ENCODE results near the gene IL1R2.

The IL1R2 gene

DNA sequence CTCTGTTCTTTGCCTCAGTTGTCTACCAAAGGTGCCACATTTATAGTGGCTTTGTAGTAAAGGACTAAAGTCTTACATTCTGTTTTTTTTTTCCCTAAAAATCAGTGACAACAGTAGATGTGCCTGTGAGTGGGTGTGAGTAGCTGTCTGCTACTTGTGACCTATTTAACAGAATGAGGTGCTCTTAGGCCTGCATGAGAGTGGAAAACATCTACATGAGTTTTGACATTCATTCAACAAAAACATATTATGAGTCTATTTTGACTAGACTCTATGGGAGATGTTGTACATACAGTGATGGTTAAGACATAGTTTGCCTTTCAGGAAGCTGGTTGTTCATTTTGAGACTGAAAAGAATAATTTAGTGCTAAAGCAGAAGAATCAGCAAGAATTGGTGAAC is 36.7 kb downstream of the IL1R2 start:
- TF ChIP-seq, protein P1, sequence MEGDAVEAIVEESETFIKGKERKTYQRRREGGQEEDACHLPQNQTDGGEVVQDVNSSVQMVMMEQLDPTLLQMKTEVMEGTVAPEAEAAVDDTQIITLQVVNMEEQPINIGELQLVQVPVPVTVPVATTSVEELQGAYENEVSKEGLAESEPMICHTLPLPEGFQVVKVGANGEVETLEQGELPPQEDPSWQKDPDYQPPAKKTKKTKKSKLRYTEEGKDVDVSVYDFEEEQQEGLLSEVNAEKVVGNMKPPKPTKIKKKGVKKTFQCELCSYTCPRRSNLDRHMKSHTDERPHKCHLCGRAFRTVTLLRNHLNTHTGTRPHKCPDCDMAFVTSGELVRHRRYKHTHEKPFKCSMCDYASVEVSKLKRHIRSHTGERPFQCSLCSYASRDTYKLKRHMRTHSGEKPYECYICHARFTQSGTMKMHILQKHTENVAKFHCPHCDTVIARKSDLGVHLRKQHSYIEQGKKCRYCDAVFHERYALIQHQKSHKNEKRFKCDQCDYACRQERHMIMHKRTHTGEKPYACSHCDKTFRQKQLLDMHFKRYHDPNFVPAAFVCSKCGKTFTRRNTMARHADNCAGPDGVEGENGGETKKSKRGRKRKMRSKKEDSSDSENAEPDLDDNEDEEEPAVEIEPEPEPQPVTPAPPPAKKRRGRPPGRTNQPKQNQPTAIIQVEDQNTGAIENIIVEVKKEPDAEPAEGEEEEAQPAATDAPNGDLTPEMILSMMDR (IDR thresholded peaks at IDR 0.05; ENCODE audit: borderline replicate concordance, control extremely low read depth, extremely low read depth, insufficient read depth, missing control alignments): no peak
- no peak for DNase-seq (ENCODE audit: low spot score)
- in situ Hi-C loops (cut with MboI; ENCODE audit: low sequenced_read_pairs, unreplicated experiment): loop anchor here (10.0 kb wide), 1 partner anchor 416 kb away; no protein-coding TSS in a partner anchor

DNA sequence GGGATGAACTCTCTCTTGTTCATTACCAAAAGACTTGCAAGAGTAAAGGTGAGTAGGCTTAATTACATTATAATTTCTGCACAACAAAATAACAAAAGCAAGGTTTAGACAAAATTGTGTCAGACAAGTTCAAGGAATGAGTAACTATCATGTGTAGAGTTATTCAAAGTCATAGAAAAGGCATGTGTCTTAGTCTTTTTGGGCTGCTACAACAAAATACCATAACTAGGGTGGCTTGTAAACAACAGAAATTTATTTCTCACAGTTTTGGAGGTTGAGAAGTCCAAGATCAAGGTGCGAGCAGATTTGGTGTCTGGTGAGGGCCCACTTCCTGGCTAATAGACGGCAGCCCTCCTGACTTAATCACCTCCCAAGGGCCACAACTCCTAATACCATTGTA is 37.6 kb downstream of the IL1R2 start:
- in situ Hi-C loops (cut with MboI; ENCODE audit: low sequenced_read_pairs, unreplicated experiment): loop anchor here (10.0 kb wide), 1 partner anchor 415 kb away; no protein-coding TSS in a partner anchor

GRCh38 chr2:102029952-102030351 is 38.2 kb downstream of the IL1R2 start:
- TF ChIP-seq, protein P1 (IDR thresholded peaks at IDR 0.05; ENCODE audit: borderline replicate concordance, control extremely low read depth, extremely low read depth, insufficient read depth, missing control alignments): no peak
- no peak for DNase-seq (ENCODE audit: low spot score)
- in situ Hi-C loops (cut with MboI; ENCODE audit: low sequenced_read_pairs, unreplicated experiment): loop anchor here (10.0 kb wide), 1 partner anchor 415 kb away; no protein-coding TSS in a partner anchor

More for the DNA sequence above, 37.6 kb downstream of the IL1R2 start:
- TF ChIP-seq, protein P1 (IDR thresholded peaks at IDR 0.05; ENCODE audit: borderline replicate concordance, control extremely low read depth, extremely low read depth, insufficient read depth, missing control alignments): no peak
- no peak for DNase-seq (ENCODE audit: low spot score)

- in situ Hi-C loops (cut with MboI; ENCODE audit: low sequenced_read_pairs, unreplicated experiment): no loop called here
- TF ChIP-seq, protein P1 (IDR thresholded peaks at IDR 0.05; ENCODE audit: borderline replicate concordance, control extremely low read depth, extremely low read depth, insufficient read depth, missing control alignments): no peak
- no peak for DNase-seq (ENCODE audit: low spot score)
These were observed 38.7 kb downstream of the IL1R2 start for GRCh38 chr2:102030502-102030854.

DNA sequence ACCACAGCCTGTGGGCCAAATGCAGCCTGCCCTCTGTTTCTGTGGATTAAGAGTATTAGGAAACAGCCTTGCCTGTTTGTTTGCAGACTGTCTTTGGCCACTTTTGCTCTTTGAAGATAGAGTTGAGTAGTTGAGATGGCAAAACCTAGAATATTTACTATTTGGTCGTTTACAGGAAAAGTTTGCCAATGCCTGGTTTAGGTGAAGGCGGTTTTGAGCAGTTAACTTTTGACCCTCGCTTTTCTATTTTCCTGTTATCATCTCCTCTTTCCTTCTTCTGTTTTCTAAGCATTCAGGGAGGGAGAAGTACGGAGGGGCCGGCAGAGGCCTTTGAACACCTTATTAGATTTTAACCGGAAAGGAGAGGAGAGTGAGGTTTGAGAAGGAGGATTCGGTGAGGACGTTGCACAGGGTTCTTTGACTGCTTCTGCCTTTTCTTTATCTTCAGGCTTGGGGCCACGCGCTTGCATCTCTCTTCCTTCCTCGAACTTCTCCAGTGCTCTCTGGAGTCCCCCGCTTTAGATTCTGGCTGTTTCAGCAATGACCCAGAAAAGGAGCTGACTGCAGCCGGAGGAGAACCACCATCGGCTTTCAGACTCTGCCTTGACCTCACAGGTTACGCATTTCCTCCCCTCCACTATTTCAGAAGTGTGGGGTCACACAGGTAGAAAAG is 39.2 kb downstream of the IL1R2 start:
- in situ Hi-C loops (cut with MboI; ENCODE audit: low sequenced_read_pairs, unreplicated experiment): no loop called here
- DNase-seq (ENCODE audit: low spot score): no peak

DNA sequence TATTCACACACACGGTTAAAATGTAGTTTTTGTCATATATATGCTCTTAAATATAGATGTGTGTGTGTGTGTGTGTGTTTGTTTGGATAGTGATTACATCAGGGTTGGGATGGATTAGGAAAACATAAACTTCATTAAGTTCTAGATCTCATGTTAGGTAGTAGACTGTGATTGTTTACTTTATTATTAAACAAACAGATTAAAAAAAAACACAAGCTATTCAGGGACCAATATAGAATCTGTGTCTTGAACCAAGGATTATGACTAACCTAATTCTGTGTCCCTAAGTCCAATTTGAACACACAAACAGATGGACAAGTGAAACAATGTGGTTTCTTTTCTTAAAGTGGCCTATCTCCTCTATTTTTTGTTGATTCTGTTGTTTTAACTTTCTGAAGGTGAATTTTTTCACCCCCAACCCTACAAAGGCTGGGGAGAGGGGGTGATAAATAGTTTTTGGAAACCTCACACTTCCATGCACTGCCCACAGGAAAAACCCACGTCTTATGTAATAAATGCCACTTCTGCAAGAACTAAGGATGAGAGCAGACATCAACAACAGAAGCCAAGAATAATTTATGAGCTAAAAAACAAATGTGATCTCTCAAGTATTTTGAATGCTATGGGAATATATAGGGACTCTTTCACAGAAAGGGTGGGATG is 40.7 kb downstream of the IL1R2 start:
- no peak for DNase-seq (ENCODE audit: low spot score)
- in situ Hi-C loops (cut with MboI; ENCODE audit: low sequenced_read_pairs, unreplicated experiment): no loop called here
- TF ChIP-seq, protein P1 (IDR thresholded peaks at IDR 0.05; ENCODE audit: borderline replicate concordance, control extremely low read depth, extremely low read depth, insufficient read depth, missing control alignments): no peak

More for the DNA sequence above, 39.2 kb downstream of the IL1R2 start:
- TF ChIP-seq, protein P1 (IDR thresholded peaks at IDR 0.05; ENCODE audit: borderline replicate concordance, control extremely low read depth, extremely low read depth, insufficient read depth, missing control alignments): no peak

All from GM13976 (cell line).